GM06990 (cell line): Measurements from ENCODE around the gene NYNRIN.

Experiments used
- DNase-seq: peaks from one replicate; pipeline ENCODE4 v3.0.0-alpha.2; 2011; ENCODE audit not compliant: insufficient read length; ENCODE audit errors: extremely low read depth
- H3K27me3 ChIP-seq: replicated peaks from 2 replicates; pipeline ENCODE4 v1.6.0; 2011; ENCODE audit warnings: low read length; ENCODE audit not compliant: control insufficient read depth, insufficient read depth
- H3K36me3 ChIP-seq: 2 replicates; pipeline ENCODE4 v1.5.1; 2011; ENCODE audit warnings: low read length; ENCODE audit not compliant: control insufficient read depth, insufficient read depth
- H3K4me3 ChIP-seq: replicated peaks from 2 replicates; pipeline ENCODE4 v1.5.1; 2011; ENCODE audit warnings: low read depth, mild to moderate bottlenecking, control low read depth, low read length
- CTCF ChIP-seq: IDR thresholded peaks from 2 replicates; pipeline ENCODE4 v1.5.1; 2011; ENCODE audit warnings: low read length, control low read depth, mild to moderate bottlenecking, inconsistent platforms; ENCODE audit not compliant: insufficient read depth, poor library complexity, severe bottlenecking

NYNRIN gene

GRCh38 chr14:24435998-24436354 is 37.2 kb downstream of the NYNRIN start:
- Histone ChIP-seq H3K4me3 (no peak overlapping the region), H3K27me3 (no peaks in the 10 kb centered on the region), H3K36me3 (peaks cover 45% of the 10 kb centered on the region)
- DNase-seq, result no peak
- no peak for TF ChIP-seq CTCF

- Histone ChIP-seq H3K4me3 (no peak overlapping the region), H3K27me3 (no peaks in the 10 kb centered on the region), H3K36me3 (peaks cover 45% of the 10 kb centered on the region)
- TF ChIP-seq CTCF, result peak; percentile 64
- no peak for DNase-seq
Measured at GRCh38 chr14:24436355-24437019, 37.7 kb downstream of the NYNRIN start.

- no peak for TF ChIP-seq CTCF
- Histone ChIP-seq H3K36me3 (peaks cover 42% of the 10 kb centered on the region), H3K4me3 (no peak overlapping the region)
Measured at GRCh38 chr14:24437020-24437735, 38.4 kb downstream of the NYNRIN start.

GRCh38 chr14:24437736-24438067 is 38.9 kb downstream of the NYNRIN start:
- DNase-seq, result no peak
- H3K36me3 ChIP-seq, result peaks cover 37% of the 10 kb centered on the region
- TF ChIP-seq CTCF, result no peak
- H3K27me3 ChIP-seq, result no peaks in the 10 kb centered on the region
- H3K4me3 ChIP-seq, result no peak overlapping the region

More at GRCh38 chr14:24437020-24437735, 38.4 kb downstream of the NYNRIN start:
- no peak for DNase-seq
- no peaks in the 10 kb centered on the region for H3K27me3 ChIP-seq

- TF ChIP-seq CTCF, result no peak
- H3K36me3 ChIP-seq, result peaks cover 34% of the 10 kb centered on the region
Measured at GRCh38 chr14:24438223-24439097, 39.7 kb downstream of the NYNRIN start.

More at GRCh38 chr14:24438223-24439097, 39.7 kb downstream of the NYNRIN start:
- no peak overlapping the region for H3K4me3 ChIP-seq
- DNase-seq, result no peak
- no peaks in the 10 kb centered on the region for H3K27me3 ChIP-seq
